Stimulated activated CD4-positive, alpha-beta T cell treated with anti-CD3 and anti-CD28 coated beads, Interleukin-2, amount 100 ng/mL, for 4 hours (primary cell): Measurements from ENCODE around the gene ATP13A3.
"Not testable (repeated sequence)": the region's sequence is repeated elsewhere in the genome, so short reads cannot be mapped to it uniquely, and the experiment has no call there.

Source experiments
- DNase-seq: peaks from one replicate; pipeline ENCODE4 v3.0.0-alpha.2; 2020; ENCODE audit warnings: low read depth

The ATP13A3 gene

DNA sequence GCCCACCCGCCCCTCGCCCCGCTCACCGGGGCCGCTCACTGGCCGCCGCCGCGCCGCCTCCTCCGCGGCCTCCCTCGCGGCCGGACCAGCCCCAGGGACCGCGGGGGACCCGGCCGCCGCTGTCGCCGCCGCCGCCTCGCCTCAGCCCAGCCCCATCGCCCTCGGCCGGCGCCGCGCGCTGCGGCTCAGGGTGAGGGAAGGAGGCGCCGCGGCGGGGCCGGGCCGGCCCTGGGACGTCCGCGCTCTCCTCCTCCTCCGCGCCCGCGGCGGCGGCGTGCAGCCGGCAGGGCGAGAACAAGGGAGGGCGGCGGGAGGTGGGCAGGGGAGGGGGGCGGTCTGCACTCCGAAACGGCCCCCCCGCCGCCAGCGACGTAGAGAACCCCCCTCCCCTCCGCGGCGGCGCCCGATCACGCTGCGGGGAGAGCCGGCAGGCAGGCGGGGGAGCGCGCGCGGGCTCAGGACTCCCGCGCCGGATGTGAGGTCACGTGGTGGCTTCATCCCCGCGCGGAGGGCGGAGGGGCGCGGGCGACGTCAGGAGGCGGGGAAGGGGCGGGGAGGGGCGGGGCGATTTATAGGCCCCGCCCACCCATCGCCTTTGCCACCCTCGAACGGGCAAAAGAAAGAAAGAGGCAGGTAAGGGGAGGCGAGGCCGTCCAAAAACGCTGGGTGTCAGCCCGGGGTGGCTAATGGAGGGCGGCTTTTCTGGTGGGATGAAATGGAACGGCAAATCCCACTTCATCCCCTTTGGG is at the start of gene ATP13A3:
TSS of gene ATP13A3 (minus strand) at position 463 of the 749 bp plus-strand sequence. CDS start 24,812 bp downstream, outside the sequence.
- peak; percentile 86 for DNase-seq

DNA sequence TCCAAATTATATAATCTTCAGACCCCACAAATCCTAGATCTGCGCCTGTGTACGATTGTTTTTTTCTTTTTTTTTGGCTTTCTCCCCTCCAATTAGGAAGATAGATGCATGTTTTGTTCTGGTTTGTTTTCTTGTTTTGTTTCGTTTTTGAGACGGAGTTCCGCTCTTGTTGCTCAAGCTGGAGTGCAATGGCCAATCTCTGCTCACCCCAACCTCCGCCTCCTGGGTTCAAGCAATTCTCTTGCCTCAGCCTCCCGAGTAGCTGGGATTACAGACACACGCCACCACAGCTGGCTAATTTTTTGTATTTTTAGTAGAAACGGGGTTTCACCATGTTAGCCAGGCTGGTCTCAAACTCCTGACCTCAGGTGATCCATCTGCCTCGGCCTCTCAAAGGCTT is 48.4 kb upstream of the ATP13A3 start:
- DNase-seq: not testable (repeated sequence)

DNA sequence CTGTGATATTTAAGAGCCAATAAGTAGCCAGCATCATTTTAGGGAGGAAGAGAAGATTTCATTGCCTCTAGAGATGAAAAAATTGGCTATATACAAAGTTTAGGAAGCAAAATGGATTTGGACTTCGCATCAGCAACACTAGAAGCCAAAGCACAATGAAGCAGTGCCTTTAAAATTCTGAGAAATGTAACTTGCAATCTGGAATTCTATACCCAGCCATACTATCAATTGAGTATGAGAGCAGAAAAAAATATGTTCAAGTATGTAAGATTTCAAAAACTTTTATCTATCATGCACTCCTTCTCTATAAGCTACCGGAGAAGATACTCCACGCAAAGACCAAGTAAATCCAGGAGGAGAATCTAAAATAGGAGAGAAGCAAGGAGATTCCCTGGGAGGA is 47.4 kb upstream of the ATP13A3 start:
- no peak for DNase-seq

- no peak for DNase-seq
Measured at GRCh38 chr3:194532591-194532990, 45.8 kb upstream of the ATP13A3 start.

DNA sequence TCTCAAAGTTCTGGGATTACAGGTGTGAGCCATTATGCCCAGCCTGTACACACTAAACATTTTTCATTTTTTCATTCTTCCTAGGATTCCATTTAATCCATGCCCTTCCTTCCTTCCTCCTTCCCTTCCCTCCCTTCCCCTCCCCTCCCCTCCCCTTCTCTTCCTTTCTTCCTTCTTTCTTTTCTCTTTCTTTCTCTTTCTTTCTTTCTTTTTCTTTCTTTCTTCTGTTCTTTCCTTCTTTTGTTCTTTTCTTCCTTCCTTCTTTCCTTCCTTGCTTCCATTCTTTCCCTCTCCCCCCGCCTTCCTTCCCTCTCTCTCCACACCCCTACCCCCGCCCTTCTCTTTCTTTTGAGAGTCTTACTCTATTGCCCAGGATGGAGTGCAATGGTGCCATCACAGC is 40.9 kb upstream of the ATP13A3 start:
- DNase-seq: no peak

- DNase-seq: no peak
Measured at GRCh38 chr3:194526164-194526563, 39.4 kb upstream of the ATP13A3 start.

- DNase-seq: no peak
Measured at GRCh38 chr3:194522579-194523046, 35.8 kb upstream of the ATP13A3 start.

- DNase-seq: no peak
Measured at GRCh38 chr3:194521510-194522260, 34.9 kb upstream of the ATP13A3 start.

DNA sequence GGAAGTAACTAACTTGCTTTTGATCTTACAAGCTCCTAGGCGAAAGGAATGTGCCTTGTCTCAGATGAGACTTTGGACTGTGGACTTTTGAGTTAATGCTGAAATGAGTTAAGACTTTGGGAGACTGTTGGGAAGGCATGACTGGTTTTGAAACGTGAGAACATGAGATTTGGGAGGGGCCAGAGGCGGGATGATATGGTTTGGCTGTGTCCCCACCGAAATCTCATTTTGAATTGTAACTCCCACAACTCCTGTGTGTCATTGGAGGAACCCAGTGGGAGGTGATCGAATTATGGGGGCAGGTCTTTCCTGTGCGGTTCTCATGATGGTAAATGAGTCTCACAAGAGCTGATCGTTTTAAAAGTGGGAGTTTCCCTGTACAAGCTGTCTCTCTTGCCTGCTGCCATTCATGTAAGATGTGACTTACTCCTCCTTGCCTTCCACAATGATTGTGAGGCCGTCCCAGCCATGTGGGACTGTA is 33.9 kb upstream of the ATP13A3 start:
- peak; percentile 47 for DNase-seq

GRCh38 chr3:194520201-194520600 is 33.4 kb upstream of the ATP13A3 start:
- DNase-seq: not testable (repeated sequence)

GRCh38 chr3:194518652-194519051 is 31.9 kb upstream of the ATP13A3 start:
- no peak for DNase-seq

DNA sequence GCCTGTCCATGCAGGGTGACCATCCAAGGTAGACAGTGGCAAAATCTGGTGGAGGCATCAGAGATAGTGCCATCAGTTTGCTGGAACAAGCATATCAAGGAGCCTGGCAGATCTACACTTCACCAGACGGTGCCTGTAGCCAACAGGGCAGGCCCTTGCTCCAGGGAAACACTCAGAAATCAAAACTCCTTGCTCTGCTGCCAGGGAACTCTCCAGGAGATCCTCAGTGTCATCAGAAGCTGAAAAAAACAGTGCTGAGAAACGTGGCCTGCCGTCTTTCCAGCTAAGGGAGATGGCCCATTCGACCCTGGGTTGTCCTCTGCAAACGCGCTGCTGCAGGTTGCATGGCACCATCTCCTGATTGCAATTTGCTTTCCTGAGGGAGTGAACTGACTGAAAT is 30.5 kb upstream of the ATP13A3 start:
- DNase-seq: no peak

DNA sequence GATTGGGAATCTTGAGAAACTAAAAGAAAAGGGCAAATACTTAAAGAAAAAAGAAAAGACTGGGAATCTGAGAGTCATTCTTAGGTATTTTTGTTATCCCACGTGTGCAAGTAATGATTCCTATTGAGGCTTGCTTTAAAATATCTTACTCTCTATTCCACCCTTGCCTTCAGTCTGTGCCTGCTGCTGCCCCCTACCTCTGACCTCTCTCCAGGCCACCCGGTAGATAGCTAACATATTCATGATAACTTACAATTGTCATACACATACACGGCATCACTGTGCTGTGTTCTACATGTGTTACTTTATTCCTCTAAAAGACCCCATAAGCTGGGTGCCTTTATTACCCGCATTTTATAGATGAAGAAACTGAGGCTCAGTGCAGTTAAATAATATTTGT is 27.8 kb upstream of the ATP13A3 start:
- DNase-seq: peak; percentile 3

- no peak for DNase-seq
Measured at GRCh38 chr3:194512895-194513601, 26.2 kb upstream of the ATP13A3 start.

DNA sequence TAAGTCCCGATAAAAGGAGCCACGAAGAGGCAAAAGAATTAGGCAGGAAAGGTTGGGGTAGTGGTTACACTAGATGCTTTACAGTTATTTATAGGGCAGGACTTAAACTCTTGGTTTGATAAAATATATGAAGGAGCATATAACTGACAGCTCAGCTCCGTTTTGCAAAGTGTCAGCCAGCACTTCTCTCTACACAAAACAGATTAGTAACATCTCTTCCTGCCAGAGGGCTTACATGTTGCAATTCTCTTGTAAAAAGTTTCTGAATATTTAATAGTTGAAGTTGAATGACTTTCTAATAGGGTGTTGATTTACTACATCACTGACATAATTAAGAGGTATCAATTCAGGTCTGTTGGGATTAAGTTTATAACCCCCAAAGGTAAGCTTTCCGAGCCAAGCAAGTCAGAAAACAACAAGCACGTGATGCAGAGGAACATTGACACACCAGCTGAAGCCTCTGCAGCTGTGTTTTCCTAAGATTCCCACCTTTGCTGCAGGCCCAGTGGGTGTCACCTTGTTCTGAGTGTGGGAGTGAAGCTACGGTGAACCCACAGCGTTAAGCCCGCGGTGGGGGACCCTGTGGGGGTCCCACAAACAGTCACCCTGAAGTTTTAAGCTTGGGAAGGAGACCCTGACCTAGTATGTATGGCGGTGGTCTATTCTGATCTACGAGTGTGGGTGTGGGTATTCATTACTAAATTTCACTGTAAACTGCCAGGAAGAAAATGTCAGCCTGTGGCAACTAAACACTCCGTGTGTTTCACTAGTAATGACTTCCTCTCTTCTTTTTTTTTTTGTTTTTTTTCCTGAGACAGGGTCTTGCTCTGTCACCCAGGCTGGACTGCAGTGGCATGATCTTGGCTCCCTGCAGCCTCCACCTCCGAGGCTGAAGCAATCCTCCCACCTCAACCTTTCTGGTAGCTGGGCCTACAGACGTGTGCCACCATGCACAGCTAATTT is 22.0 kb upstream of the ATP13A3 start:
- no peak for DNase-seq

DNA sequence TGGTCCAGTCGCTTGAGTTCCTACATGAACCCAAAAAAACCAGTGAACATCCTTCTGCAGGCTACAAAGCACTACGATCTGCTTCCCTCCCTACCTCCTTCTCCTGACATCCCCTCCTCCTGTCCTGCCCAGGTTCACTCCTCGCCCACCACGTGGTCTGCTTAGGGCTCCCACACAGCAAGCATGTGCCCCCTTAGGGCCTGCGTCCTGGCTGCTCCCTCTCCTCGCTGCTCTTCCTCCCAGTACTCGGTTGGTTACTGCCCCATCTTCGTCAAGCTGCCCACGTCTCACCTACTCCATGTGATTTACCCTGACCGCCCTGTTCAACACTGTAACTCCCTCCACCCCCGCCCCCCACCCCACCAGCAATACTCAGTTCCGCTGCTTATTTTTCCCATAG is 20.8 kb upstream of the ATP13A3 start:
- DNase-seq: no peak

DNA sequence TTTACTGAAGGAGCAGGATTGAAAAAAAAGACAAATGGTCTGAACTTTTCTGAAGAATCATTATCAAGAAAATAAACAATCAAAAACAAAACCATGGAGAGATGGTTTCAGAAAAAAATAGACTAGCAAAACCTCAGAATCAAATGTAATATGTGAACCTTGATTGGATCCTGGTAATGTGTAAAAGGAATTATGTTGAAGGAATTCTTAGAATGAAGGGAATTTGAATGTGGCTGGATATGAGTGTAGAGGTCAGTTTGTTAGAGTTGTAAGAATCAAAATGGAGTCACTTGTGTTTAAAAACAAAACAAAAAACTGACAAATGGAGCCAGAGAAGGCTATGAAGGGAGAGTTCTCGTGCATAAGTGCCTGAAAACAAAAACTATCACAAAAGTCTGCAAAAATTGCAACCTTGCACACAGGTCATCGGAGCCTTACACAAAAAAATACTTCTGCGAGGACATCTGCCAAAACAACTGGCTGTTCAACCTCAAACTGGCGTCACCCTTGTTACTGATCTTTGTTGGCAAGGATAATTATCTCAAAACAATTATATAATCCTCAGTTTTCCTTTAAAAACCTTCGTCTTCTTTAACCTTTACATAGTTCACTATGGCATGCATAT is 19.1 kb upstream of the ATP13A3 start:
- no peak for DNase-seq

DNA sequence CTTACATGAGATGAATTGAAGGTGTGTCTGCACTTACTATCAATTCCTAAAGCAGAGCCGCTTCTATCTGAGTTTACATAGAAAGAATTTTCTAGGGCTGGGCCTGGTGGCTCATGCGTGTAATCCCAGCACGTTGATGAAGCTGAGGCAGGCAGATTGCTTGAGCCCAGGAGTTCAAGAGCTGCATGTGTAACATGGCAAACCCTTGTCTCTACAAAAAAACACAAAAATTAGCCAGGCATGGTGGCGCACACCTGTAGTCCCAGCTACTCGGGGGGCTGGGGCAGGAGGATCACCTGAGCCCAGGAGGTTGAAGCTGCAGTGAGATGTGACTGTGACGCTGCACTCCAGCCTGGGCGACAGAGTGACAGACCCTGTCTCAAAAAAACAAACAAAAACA is 18.1 kb upstream of the ATP13A3 start:
- no peak for DNase-seq

- no peak for DNase-seq
Measured at GRCh38 chr3:194504146-194504545, 17.3 kb upstream of the ATP13A3 start.

- no peak for DNase-seq
Measured at GRCh38 chr3:194503081-194503531, 16.3 kb upstream of the ATP13A3 start.

- no peak for DNase-seq
Measured at GRCh38 chr3:194500198-194500597, 13.4 kb upstream of the ATP13A3 start.
